Measurements from ENCODE around the gene DCAF7.

Gene DCAF7

GRCh38 chr17:63549946-63550816 lies at the start of gene DCAF7:
TSS of gene DCAF7 (plus strand) at chr17:63550477. CDS start at chr17:63550678, 201 bp downstream.
- peak; percentile 100 for DNase-seq

- no peak for DNase-seq
Measured at GRCh38 chr17:63500543-63501390, 49.5 kb upstream of the DCAF7 start.

- no peak for DNase-seq
Measured at GRCh38 chr17:63503341-63503705, 47.0 kb upstream of the DCAF7 start.

GRCh38 chr17:63504261-63504660 lies 46.0 kb upstream of the DCAF7 start:
- no peak for DNase-seq

- DNase-seq, result no peak
Measured at GRCh38 chr17:63505341-63505740, 44.9 kb upstream of the DCAF7 start.

GRCh38 chr17:63506627-63507026 lies 43.6 kb upstream of the DCAF7 start:
- DNase-seq, result no peak

GRCh38 chr17:63511331-63511730 lies 38.9 kb upstream of the DCAF7 start:
- DNase-seq, result no peak

- no peak for DNase-seq
Measured at GRCh38 chr17:63512388-63512787, 37.9 kb upstream of the DCAF7 start.

- no peak for DNase-seq
Measured at GRCh38 chr17:63512896-63513644, 37.2 kb upstream of the DCAF7 start.

- DNase-seq, result no peak
Measured at GRCh38 chr17:63514477-63514876, 35.8 kb upstream of the DCAF7 start.

- no peak for DNase-seq
Measured at GRCh38 chr17:63514974-63515373, 35.3 kb upstream of the DCAF7 start.

- no peak for DNase-seq
Measured at GRCh38 chr17:63515426-63515825, 34.9 kb upstream of the DCAF7 start.

- DNase-seq, result no peak
Measured at GRCh38 chr17:63516910-63517824, 33.1 kb upstream of the DCAF7 start.

GRCh38 chr17:63517825-63518534 lies 32.3 kb upstream of the DCAF7 start:
- no peak for DNase-seq

- no peak for DNase-seq
Measured at GRCh38 chr17:63519116-63519881, 31.0 kb upstream of the DCAF7 start.

GRCh38 chr17:63519972-63520882 lies 30.1 kb upstream of the DCAF7 start:
- no peak for DNase-seq

GRCh38 chr17:63523253-63523855 lies 26.9 kb upstream of the DCAF7 start, which contains the start of gene KCNH6:
TSS of gene KCNH6 (plus strand) at chr17:63523358. CDS start at chr17:63523414, 56 bp downstream.
- no peak for DNase-seq

GRCh38 chr17:63524051-63524450 lies 26.2 kb upstream of the DCAF7 start:
- no peak for DNase-seq
